GM12864 (cell line): ENCODE measurements around the gene EP300.
"Not testable (repeated sequence)": the region's sequence is repeated elsewhere in the genome, so short reads cannot be mapped to it uniquely, and the experiment has no call there.

Experiments used
- DNase-seq: peaks from one replicate; pipeline ENCODE4 v3.0.0-alpha.2; 2011; ENCODE audit warnings: low read depth
- H3K4me3 ChIP-seq: 2 replicates; pipeline ENCODE4 v1.5.1; 2011; ENCODE audit warnings: mild to moderate bottlenecking, low read depth, low read length, control low read depth
- CTCF ChIP-seq: IDR thresholded peaks from 2 replicates; pipeline ENCODE4 v1.5.1; 2011; ENCODE audit warnings: low read depth, mild to moderate bottlenecking, moderate library complexity, low read length, control low read depth, inconsistent platforms; ENCODE audit errors: missing control alignments

EP300 gene

GRCh38 chr22:41106122-41106968, 14.0 kb downstream of the EP300 start:
- no peak for TF ChIP-seq CTCF
- H3K4me3 ChIP-seq: no peak overlapping the region
- DNase-seq: no peak

GRCh38 chr22:41106969-41107325, 14.6 kb downstream of the EP300 start:
- not testable (repeated sequence) for DNase-seq, H3K4me3 ChIP-seq

GRCh38 chr22:41110968-41111367, 18.6 kb downstream of the EP300 start:
- H3K4me3 ChIP-seq: no peak overlapping the region
- no peak for DNase-seq
- no peak for TF ChIP-seq CTCF

- TF ChIP-seq CTCF: no peak
- DNase-seq: no peak
- H3K4me3 ChIP-seq: no peak overlapping the region
Measured at GRCh38 chr22:41116342-41116741, 23.9 kb downstream of the EP300 start.

GRCh38 chr22:41117127-41117965, 25.0 kb downstream of the EP300 start:
- H3K4me3 ChIP-seq: no peak overlapping the region
- TF ChIP-seq CTCF: no peak
- no peak for DNase-seq

- no peak for TF ChIP-seq CTCF
- DNase-seq: no peak
- no peak overlapping the region for H3K4me3 ChIP-seq
Measured at GRCh38 chr22:41123151-41123550, 30.8 kb downstream of the EP300 start.

GRCh38 chr22:41124086-41124485, 31.7 kb downstream of the EP300 start:
- no peak overlapping the region for H3K4me3 ChIP-seq
- no peak for DNase-seq
- no peak for TF ChIP-seq CTCF
